Testis (tissue), 2 donors: ENCODE measurements around the gene C20orf173.

Experiments
- CTCF ChIP-seq, 3 experiments: fragments of 450-650 bp in 2 of 3; fragments of 200-600 bp in 1 of 3; sonication (generic) in 1 of 3; IDR thresholded peaks; one replicate each; pipeline ENCODE4 v1.5.1; 2016 to 2019; ENCODE audit warnings: antibody characterized with exemption in 3 of 3, mild to moderate bottlenecking in 2 of 3, moderate library complexity in 1 of 3
- POLR2A ChIP-seq: fragments of 450-650 bp; IDR thresholded peaks from one replicate; pipeline ENCODE4 v1.6.1; 2017; ENCODE audit warnings: antibody characterized with exemption, mild to moderate bottlenecking, moderate library complexity

GRCh38 chr20:35564905-35565304, 35.5 kb upstream of the C20orf173 start:
- TF ChIP-seq CTCF (IDR thresholded peaks at IDR 0.05), result no peak
- TF ChIP-seq POLR2A, result no peak
